Raji (cell line): ENCODE data around the gene GRIA2.

ENCODE experiments used
- POLR2A ChIP-seq: IDR thresholded peaks from 2 replicates; pipeline ENCODE4 v1.6.1; 2011; ENCODE audit warnings: low read depth, low read length, control low read depth; ENCODE audit not compliant: insufficient read depth

GRIA2 gene

DNA sequence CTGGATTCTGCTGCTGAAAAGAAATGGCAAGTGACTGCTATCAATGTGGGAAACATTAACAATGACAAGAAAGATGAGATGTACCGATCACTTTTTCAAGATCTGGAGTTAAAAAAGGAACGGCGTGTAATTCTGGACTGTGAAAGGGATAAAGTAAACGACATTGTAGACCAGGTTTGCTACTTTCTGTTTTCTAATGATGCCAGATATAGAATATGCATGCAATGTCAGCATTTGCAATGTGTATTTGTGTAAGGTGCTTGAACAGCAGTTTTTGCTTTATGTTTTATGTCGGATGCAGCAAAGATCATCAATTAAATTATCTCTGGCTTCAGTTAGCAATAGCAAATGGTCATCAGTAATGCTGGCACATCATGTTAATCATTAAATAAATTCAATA lies 92.2 kb downstream of the GRIA2 start:
- no peak for TF ChIP-seq POLR2A

DNA sequence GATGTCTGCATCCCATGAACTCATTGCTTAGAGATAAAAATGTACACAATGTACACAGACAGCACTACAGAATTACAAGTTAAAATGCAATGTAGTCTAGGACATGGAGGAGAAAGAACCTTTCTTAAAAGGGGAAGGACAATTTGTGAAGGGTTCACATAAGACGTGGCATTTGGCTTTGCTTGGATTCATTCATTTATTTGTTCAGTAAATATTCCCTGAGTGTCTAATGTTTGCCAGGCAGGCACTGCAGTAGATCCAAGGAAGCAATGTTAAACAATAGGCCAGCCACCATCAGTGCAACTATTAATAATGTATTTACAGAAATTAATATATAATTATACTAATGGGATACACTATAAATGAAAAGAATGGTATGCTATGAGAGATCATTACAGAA lies 94.4 kb downstream of the GRIA2 start:
- TF ChIP-seq POLR2A = no peak

DNA sequence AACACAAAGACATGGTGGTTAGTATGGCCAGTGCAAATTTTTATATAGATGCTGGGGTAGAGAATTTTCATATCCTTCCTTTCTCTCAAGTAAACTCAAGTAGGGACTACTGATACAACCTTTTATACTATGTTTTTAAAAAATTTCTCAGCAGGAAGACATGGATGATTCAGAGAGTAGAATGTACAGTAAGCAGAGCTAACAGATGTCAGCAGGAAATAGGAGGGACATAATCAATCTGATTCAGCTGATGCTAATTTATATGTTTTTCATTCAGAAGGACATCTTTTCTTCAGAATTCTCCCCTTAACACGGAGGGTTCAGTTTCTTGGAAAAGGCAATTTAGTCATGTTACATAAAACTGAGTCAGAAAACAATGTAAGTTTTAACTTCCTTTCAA lies 95.4 kb downstream of the GRIA2 start:
- no peak for TF ChIP-seq POLR2A

DNA sequence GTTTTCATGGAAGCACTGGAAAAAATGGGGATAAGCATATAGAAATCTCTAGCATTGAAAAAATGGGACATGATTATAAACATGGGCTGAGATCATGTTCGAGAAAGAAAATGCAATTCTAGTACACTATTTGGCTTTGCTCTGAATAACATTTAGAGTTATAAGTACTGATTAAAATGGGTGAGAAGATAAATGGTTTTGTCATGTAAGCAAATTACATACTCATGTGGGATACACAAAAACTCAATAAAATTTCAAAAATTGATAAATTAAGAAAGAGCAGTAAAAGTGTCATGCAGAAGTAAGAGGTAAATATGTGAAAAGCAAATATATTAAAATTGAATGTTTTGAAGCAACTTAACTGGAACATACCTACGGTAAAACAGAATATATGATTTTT lies 99.6 kb downstream of the GRIA2 start:
- no peak for TF ChIP-seq POLR2A

DNA sequence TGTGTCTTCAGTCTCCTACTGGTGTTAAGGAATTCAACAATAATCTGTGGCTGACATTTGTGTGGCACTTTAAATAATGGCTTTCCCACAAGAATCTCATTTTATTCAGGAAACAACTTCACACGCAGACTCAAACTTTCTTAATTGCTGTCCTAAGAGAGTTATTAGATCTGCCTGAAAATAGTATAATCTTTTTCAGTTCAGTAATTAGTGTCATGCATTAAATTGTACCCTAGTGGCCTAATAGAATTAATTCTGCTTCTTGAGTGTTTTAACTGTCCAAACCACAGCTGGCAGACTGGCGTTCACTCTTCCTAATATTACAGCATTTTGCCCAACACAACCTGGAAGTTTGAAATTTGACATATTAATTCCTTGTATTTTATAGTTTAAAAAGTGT lies 107.1 kb downstream of the GRIA2 start:
- no peak for TF ChIP-seq POLR2A

DNA sequence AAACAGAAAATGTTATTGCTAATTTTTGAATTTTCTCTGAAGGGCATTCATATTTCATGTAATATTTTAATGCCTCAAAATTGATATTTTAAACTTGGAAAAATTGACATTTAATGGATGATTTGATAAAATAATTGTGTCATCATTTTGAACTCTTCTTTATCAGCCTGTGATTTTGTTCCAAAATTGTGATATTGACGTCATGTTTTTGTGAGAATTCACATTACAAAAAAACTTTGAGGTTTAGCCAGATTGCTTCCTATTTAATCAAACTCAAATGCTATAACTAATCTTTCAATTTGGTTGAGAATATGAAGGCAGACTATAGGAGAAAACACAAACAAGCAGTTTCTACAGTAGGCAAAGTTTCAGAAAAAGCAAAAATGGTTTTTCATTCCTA lies 137.4 kb downstream of the GRIA2 start:
- no peak for TF ChIP-seq POLR2A

DNA sequence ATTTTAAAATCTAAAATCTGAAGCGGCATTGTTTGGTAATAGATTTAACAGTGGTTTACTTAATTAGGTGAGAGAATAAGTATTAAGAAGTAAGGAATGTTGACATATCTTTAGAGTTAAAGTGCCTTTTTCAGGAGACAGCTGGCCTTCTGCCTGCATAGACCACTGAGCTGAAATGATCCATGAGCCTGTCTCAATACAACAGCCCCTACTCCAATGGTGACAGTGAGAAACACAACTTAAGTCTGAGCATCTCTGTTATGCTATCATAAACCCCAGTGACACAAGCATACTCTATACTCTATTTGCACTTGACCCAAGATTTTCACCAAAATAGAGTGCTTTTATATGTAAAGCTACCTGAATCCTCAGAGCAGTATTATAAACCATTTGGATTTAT lies 137.9 kb downstream of the GRIA2 start:
- TF ChIP-seq POLR2A = no peak

DNA sequence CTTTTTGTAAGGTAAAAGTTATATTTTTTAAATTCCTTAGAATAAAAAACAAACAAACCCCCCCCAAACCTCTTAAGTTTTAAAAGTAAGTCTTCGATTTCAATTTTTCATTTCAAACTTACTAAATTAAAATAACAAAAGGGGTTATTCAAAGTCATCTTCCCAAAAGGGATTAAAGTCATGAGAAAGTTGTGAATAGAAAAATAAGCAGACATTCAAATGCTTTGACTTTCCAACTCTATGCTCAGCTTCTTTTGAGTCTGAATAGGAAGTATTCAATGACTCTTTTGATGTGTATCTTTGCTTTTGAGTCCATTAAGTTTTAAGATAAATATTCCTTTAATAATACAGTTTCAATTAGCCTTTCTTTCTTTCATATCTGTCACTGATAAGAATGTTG lies 138.3 kb downstream of the GRIA2 start:
- TF ChIP-seq POLR2A = no peak

DNA sequence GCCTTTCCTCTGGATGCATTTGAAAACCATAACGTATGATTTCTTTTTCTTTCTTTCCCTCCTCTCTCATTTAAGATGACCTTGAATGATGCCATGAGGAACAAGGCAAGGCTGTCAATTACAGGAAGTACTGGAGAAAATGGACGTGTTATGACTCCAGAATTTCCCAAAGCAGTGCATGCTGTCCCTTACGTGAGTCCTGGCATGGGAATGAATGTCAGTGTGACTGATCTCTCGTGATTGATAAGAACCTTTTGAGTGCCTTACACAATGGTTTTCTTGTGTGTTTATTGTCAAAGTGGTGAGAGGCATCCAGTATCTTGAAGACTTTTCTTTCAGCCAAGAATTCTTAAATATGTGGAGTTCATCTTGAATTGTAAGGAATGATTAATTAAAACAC lies 142.8 kb downstream of the GRIA2 start:
- no peak for TF ChIP-seq POLR2A

DNA sequence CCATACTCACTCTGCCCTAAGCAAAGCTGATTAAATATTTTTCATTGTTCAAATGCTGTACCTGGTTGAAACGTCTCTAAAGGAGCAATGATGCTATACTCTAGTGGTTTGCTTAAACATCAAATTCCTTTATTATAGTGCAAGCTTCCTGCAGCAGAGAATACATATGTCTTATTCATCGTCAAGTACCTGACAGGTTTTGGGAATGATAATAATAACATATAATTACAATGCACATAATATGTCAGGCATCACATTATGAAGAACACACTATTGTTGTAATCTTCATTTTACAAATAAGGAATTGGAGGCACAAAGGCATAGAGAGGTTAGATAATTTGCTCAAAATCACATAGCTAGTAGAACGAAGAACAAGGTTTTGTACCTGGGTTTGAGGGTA lies 151.6 kb downstream of the GRIA2 start:
- TF ChIP-seq POLR2A = no peak

DNA sequence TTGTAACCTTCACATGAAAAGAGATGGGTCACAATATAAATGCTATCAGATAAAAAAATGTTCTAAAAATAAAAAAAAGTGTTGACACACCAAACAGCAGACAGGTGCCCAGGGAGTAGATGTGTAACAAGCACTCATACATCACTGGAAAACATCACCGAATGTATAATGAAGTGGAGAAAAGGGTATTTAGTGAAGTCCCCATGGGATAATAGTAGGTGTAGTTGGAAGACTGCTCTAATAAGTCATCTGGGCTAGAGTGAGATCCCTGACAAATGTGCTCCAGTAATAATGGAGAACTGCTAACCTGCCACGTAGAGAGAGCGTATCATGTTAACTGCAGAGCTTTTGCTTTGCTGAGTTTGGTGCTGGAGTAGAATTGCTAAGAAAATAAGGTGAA lies 152.0 kb downstream of the GRIA2 start:
- no peak for TF ChIP-seq POLR2A

DNA sequence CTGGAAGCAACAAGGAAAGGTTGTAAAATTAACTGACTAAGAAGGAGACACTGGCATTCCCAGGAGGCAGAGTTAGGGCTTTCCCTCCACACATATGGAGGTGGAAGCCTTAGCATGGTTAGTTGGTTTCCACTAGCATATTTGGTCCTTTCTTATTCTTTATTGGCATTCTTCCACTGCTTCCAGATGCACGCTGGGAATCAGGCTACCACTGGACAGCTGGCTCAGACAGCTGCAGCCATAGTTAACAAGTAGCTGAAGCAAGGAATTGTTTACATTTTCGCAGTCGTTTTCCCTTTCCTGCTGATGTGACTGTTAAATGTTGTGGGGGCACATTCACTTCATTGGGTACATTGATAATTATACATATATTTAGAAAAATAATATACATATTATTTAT lies 169.2 kb downstream of the GRIA2 start:
- TF ChIP-seq POLR2A = no peak

DNA sequence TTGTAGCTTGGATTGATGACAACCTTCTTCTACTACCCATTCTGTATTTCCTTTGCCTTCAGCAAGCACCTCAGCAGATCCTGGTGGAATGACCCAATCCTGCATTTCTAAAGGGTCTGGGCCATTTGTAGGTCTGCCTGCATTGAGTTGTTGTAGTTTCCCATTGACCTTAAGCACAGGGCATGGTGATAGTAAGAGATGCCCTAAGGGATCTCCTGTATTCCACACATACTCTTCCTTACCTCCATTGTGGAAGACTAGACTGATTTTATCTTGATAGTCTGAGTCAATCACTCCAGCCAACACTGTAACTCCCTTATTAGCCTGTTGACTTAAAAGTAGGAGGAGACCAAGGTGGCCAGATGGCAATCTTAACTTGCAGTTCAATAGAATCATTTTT lies 184.5 kb downstream of the GRIA2 start:
- TF ChIP-seq POLR2A = no peak
